ENCODE results near the gene PERM1.
"Not testable (repeated sequence)": the region's sequence is repeated elsewhere in the genome, so short reads cannot be mapped to it uniquely, and the experiment has no call there.

Gene PERM1, protein sequence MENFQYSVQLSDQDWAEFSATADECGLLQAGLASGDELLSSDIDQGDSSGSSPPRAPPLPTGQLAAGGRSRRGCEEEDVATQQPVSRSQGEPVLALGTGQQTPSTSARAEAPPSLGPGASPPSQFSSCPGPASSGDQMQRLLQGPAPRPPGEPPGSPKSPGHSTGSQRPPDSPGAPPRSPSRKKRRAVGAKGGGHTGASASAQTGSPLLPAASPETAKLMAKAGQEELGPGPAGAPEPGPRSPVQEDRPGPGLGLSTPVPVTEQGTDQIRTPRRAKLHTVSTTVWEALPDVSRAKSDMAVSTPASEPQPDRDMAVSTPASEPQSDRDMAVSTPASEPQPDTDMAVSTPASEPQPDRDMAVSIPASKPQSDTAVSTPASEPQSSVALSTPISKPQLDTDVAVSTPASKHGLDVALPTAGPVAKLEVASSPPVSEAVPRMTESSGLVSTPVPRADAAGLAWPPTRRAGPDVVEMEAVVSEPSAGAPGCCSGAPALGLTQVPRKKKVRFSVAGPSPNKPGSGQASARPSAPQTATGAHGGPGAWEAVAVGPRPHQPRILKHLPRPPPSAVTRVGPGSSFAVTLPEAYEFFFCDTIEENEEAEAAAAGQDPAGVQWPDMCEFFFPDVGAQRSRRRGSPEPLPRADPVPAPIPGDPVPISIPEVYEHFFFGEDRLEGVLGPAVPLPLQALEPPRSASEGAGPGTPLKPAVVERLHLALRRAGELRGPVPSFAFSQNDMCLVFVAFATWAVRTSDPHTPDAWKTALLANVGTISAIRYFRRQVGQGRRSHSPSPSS

GRCh38 chr1:981955-982558, at the start of gene PERM1:
Gene PERM1, minus strand, starts transcription at chr1:982093. Its CDS starts 1,064 bp downstream, at chr1:981029.
- no peak for DNase-seq

DNA sequence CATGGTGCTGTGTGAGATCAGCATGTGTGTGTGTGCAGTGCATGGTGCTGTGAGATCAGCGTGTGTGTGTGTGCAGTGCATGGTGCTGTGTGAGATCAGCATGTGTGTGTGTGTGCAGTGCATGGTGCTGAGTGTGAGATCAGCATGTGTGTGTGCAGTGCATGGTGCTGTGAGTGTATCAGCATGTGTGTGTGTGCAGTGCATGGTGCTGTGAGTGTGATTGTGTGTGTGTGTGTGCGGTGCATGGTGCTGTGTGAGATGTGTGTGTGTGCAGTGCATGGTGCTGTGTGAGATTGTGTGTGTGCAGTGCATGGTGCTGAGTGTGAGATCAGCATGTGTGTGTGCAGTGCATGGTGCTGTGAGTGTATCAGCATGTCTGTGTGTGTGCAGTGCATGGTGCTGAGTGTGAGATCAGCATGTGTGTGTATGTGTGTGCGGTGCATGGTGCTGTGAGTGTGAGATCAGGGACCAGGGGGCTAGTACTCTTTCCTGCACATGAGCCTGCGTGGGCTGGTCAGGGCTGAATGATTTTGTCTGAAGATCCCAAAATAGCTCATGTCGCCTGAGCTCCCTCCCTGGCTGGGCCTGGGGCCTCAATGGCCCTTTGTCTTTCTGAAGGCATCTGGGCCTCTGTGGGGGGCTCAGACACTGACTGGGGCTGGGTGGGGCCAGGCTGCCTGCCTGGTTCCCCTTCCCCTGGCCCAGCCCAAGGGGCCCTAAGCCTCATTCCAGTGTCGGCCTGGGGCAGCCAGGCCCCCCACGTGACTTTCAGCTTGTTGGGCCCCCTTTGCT, 49.2 kb upstream of the PERM1 start:
- DNase-seq, result not testable (repeated sequence)

DNA sequence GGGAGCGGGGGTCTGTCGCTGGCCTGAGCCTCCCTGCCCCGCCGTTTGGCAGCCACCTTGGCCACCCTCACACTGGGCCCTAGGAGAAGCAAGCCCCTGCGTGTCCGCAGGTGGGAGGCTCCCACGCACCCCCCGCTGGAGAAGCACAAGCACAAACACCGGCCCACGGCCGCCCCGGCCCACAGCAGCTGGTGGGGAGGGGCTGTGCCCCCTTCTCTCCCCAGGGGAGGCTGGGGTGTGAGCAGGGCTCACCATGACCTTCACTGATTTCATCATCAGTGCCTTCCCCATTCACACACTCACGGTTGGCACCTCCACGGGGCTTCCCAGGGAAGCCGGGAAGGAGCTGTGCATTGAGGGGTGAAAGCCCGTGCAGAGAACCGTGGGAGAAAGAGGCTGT, 45.9 kb upstream of the PERM1 start:
- no peak for DNase-seq

DNA sequence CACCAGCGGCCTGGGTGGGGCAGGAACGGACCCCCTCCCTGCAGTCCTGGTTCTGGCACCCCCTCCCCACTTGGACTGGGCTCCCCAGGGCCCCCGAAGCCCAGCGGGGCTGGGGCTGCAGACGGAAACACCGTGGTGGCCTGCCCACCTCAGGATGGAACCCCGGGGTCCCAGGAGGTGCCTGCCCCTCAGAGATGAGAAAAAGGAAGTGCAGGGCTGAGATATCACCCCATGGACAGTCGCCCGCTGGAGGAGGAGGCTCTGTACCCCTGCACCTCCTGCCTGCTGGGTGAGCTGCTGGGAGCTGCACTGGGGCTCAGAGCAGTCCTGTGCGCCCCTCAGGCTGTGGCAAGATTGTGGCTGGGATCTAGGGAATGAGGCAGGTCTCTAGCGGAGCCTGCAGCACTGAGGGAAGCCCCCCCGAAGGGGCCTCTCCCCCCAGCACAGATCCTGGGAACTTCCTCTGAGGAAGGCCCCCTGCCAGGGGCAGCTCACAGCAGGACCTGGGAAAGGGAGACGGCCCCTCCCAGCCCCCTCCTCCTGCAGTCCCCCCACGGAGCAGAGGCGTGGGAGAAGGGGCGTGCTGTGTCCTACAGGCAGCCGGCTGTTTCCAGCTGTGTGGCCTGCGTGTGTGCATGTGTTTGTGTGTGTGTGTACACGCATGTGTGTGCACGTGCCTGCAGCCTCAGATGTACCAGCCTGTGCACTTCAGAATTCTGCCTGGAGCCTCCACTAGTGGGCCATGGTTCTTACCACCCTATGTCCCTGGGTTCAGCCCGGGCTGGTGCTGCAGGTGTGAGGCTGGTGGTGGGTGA, 44.9 kb upstream of the PERM1 start:
- no peak for DNase-seq

DNA sequence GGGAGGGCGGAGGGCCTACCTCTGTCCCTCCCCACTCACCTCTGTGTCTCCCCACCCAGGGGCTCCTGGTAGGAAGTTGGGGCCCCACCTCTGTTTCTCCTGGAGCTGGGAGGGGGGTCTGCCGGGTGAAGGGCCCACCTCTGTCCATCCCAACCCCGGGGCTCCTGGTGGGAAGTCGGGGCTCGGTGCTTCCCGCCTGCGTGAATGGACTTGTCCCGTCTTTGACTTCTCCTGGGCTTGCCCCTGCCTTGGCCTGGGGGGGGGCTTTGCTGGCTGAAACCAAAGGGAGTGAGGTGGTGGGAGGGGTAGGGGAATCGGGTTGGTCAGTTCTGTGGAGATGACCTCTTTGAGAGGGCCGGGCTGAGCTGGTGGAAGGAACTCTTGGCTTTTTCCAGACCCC, 43.8 kb upstream of the PERM1 start:
- DNase-seq, result no peak

- DNase-seq, result no peak
Observed at GRCh38 chr1:1024771-1025699, 43.1 kb upstream of the PERM1 start.

DNA sequence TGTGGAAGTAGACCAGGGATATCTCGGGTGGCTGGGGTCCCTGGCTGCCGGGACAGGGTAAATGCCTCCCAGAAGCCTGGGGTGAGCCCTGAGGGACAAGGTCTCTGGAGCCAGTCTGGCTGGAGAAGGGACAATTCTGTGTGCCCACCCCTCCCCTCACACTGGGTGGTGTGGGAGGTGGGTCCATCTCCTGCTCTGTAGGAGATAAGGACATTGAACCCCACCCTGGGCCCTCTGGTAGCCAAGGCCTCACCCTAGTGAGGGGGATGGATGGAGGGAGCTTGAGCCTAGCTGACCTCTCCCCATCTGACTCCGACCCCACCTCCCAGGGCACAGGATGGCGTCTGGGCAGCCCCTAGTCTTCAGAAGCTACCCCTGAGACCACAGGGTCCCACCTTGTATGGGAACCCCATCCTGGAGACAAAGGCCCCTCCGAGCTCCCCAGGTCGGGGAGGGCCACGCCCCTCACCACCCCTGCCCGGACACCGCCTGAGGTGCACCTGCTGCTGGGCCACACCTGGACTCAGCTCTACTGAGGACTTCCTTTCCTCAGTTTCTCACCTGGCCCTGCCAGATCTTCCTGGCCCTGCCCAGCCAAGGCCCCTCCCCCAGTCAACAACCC, 42.4 kb upstream of the PERM1 start:
- DNase-seq, result no peak

- DNase-seq, result no peak
Observed at GRCh38 chr1:1023700-1024099, 41.8 kb upstream of the PERM1 start.

DNA sequence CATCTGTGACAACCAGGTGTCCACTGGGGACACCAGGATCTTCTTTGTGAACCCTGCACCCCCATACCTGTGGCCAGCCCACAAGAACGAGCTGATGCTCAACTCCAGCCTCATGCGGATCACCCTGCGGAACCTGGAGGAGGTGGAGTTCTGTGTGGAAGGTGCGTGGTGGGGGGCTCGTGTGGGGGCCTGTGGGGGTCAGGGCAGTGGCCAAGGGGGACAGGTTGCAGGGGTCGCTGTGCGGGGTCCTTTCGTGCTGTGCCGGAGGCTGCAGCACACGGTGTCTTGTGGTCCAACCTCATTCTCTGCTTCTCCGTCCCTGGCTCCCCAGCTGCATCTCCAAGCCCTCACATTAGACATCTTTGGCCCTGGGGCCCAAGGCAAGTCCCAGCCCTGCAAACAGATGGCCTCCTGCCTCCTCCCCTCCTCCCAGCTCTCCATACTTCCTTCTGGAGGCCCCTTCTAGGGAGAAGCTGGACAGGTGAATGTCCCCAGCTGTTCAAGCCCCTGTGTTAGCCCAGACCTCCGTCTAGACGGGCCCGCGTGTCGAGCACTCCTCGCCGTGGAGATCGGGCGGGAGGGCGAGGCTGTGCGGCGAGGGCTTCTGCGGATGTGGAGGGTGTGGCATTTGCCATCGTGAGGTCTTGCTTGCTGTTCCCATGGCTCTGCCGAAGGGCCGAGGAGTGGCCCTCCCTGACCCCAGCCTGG, 40.6 kb upstream of the PERM1 start:
- no peak for DNase-seq

- no peak for DNase-seq
Observed at GRCh38 chr1:1021920-1022259, 40.0 kb upstream of the PERM1 start.

GRCh38 chr1:1021010-1021919, 39.4 kb upstream of the PERM1 start:
- no peak for DNase-seq

GRCh38 chr1:1020415-1021009, 38.6 kb upstream of the PERM1 start:
- DNase-seq, result no peak

DNA sequence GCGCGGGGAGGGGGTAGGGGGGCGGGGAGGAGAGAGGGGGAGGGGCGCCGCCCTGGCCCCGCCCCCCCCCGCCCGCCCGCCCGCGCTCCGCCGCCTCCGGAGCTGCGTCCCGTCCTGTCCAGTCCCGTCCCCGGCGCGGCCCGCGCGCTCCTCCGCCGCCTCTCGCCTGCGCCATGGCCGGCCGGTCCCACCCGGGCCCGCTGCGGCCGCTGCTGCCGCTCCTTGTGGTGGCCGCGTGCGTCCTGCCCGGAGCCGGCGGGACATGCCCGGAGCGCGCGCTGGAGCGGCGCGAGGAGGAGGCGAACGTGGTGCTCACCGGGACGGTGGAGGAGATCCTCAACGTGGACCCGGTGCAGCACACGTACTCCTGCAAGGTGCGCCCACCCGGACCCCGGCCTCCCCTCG, 38.1 kb upstream of the PERM1 start, which contains the start of gene AGRN:
Gene AGRN (plus strand): TSS at position 121 of the 405 bp plus-strand sequence. CDS start 53 bp downstream, at position 174.
- DNase-seq, result no peak

DNA sequence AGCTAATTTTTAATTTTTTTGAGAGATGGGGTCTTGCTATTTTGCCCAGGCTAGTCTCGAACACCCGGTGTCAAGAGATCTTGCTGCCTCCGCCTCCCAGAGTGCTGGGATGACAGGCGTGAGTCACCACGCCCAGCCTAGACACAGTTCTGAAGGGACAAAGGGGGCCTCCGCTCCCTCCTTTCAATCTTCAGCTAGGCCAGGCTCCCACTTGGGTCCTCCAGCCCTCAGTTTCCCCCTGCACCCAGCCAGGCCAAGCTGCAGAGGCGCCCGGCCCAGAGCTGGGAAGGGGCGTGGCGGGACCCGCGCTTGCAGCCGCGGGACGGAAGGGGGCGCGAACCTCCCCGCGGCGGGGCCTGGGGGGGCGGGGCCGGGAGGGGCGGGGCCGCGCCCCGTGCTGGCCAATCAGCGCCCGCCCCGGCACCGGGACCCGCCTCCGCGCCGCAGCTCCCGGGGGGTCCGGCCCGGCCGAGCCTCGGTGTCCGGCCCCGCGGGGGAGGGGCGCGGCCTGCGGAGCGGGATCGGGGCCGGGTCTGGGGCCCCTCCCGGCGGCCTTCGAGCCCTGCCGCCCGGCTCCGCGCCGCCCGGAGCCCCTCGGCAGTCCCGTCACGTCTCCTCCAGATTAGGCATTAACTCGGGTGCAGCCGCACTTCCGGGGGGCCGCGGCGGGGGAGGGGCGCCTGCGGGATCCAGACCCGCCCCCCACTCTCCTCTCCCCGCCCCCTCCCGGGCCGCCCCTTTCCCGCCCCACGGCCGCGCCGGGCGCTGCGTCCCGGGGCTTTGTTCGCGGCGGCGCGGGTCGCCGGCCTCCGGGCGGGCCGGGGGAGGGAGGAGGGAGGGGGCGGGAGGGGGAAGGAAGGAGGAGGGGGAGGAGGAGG, 37.5 kb upstream of the PERM1 start:
- no peak for DNase-seq

- DNase-seq, result not testable (repeated sequence)
Observed at GRCh38 chr1:1018321-1018685, 36.4 kb upstream of the PERM1 start.

DNA sequence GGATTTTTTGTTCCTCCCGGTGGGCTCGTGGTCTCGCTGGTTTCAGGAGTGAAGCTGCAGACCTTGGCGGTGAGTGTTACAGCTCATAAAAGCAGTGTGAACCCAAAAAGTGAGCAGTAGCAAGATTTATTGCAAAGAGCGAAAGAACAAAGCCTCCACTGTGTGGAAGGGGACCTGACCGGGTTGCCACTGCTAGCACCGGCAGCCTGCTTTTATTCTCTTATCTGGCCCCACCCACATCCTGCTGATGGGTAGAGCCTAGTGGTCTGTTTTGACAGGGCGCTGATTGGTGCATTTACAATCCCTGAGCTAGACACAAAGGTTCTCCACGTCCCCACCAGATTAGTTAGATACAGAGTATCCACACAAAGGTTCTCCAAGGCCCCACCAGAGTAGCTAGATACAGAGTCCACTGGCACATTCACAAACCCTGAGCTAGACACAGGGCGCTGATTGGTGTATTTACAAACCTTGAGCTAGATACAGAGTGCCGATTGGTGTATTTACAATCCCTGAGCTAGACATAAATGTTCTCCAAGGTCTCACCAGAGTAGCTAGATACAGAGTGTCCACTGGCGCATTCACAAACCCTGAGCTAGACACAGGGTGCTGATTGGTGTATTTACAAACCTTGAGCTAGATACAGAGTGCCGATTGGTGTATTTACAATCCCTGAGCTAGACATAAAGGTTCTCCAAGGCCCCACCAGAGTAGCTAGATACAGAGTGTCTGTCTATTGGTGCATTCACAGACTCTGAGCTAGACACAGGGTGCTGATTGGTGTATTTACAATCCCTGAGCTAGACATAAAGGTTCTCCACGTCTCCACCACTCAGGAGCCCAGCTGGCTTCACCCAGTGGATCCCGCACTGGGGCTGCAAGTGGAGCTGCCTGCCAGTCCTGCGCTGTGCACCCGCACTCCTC, 35.8 kb upstream of the PERM1 start:
- DNase-seq, result not testable (repeated sequence)

Data from NCI-H1092 (cell line).